Measurements from ENCODE around the gene RBM33.
"Not testable (repeated sequence)": the region's sequence is repeated elsewhere in the genome, so short reads cannot be mapped to it uniquely, and the experiment has no call there.

DNA sequence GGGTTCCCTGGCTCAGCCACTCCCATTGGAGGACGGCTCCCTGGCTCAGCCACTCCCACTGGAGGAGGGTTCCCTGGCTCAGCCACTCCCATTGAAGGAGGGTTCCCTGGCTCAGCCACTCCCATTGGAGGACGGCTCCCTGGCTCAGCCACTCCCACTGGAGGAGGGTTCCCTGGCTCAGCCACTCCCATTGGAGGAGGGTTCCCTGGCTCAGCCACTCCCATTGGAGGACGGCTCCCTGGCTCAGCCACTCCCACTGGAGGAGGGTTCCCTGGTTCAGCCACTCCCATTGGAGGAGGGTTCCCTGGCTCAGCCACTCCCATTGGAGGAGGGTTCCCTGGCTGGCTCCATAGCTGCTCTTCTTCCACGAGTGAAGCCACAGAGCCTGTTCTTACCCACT lies 173.1 kb downstream of the RBM33 start:
- TF ChIP-seq POLR2AphosphoS5 (IDR thresholded peaks at IDR 0.05; ENCODE audit: borderline replicate concordance, low read depth, low read length); EZH2 (IDR thresholded peaks at IDR 0.05); FOXP2 (optimal IDR thresholded peaks at IDR 0.05; ENCODE audit: control extremely low read depth, extremely low read length, insufficient read depth): not testable (repeated sequence)
